TTC549 (cell line): ENCODE data around the gene SNN.

ENCODE experiments used
- FAIRE-seq: peaks from 2 replicates; lab custom pipeline; 2012; peaks lifted over from hg19 to GRCh38; lab: Jason Lieb, UNC

The SNN gene

GRCh38 chr16:11635679-11636171 is 32.5 kb upstream of the SNN start:
- no peak for FAIRE-seq

DNA sequence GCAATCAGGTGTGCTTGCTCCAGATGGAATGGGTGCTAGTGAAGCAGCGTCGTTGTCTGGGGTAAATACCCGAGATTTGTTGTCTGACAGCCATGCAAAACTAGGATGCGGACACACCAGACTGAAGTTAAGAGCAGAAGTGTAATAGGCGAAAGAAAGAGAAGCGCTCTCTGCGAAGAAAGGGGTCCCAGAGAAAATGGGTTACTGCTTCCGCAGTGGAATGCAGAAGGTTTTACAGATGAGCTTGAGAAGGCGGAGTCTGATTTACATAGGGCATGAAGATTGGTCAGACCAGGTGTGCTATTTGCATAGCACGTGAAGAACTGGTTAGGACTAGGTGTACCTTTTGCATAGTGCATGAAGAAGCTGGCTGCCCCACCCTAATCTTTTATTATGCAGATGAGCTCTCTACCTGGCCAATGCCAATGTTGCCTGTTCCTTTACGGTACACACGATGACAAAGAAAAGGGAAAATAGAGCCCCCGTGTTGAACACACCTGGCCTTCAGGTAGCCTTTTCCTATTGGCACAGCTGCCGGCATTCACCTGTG is 32.0 kb upstream of the SNN start:
- FAIRE-seq = no peak

GRCh38 chr16:11637320-11637719 is 30.9 kb upstream of the SNN start:
- FAIRE-seq = no peak

DNA sequence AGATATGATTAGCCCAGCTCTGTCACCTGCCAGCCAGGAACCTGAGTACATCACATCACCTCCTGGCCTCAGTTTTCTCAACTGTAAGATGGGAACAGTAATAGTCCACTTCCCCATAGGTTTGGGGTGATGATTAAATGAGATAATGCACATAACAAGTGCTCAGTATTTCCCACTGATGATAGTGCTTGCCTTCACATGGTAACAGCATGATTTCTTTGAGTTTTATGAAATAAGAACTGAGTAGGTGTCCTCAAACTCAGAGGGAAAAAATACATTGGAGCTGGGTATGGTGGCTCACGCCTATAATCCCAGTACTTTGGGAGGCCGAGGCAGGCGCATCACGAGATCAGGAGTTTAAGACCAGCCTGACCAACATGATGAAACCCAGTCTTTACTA is 30.1 kb upstream of the SNN start:
- FAIRE-seq = no peak

DNA sequence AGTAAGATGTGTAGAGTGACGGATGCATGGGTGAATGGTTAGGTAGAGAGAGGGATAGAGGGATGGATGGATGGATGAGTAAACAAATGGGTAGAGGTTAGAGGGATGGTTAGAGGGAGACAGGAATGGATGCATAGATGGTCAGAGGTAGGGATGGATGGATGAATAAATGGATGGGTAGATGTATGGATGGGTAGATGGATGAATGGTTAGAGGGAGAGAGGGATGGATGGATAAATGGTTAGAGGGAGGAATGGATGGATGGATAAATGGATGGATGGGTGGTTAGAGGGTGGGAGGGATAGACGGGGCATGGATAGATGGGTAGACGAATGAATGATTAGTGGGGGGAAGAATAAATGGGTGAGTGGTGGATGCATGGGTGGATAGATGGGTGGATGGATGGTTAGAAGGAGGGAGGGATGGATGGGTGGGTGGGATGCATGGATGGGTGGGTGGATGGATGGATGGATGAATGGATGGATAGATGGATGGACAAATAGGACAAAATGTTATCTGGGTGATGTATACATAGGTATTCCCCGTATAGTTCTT is 29.2 kb upstream of the SNN start:
- no peak for FAIRE-seq

GRCh38 chr16:11639925-11640899 is 28.0 kb upstream of the SNN start:
- FAIRE-seq = no peak

- FAIRE-seq = no peak
Measured at GRCh38 chr16:11640987-11641817, 27.1 kb upstream of the SNN start.

GRCh38 chr16:11642765-11643116 is 25.5 kb upstream of the SNN start:
- FAIRE-seq = no peak

- FAIRE-seq = no peak
Measured at GRCh38 chr16:11649276-11649675, 19.0 kb upstream of the SNN start.

DNA sequence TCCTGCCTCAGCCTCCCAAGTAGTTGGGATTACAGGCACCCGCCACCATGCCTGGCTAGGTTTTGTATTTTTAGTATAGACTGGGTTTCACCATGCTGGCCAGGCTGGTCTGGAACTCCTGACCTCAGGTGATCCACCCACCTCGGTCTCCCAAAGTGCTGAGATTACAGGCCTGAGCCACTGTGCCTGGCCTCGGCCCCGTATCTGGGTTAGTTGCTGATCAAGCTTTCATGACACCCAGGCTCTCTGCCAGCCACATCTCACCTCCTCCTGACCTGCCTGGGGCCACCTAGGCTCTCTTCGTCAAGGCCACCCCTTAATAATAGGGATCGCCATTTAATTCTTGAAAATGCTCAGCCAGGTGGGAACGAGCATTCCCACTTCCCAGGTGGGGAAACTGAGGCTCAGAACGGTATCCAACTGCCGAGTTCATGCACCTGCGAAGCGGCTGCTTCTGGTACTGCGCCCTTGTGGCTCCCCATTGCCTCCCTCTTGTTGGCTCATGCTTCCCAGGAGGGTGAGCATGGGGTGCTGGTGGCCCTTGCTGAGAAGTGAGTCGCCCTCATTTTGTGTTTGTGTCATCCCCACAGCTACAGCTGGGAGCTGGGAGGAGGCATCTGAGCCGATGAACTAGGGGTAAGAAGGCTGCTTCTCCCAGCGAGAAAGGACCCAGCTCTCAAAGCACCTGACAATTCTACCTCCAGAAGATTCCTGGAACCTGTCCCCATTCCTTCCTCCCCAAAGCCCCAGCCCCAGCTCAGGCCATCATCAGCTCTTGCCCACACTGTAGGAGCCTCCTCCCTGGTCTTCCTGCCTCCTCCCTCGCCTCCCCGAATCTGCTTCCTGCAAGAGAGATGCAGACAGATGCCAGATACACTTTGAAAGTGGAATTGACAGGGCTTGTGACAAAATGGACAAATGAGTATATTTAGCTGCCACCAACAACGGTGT is 17.3 kb upstream of the SNN start:
- no peak for FAIRE-seq

DNA sequence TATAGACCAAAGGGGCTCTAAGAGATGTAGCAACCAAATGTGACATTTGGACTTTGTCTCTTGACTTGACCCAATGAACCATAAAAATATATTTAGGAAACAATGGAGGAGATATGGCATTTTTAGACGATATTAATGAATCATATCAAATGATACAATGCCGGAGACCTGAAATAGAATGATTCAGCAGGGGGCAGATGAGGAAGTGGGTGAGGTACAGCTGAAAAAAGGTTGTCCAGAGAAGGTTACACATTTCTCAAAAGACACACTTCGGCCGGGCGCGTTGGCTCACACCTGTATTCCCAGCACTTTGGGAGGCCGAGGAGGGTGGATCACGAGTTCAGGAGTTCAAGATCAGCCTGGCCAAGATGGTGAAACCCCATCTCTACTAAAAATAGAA is 16.5 kb upstream of the SNN start:
- FAIRE-seq = no peak

DNA sequence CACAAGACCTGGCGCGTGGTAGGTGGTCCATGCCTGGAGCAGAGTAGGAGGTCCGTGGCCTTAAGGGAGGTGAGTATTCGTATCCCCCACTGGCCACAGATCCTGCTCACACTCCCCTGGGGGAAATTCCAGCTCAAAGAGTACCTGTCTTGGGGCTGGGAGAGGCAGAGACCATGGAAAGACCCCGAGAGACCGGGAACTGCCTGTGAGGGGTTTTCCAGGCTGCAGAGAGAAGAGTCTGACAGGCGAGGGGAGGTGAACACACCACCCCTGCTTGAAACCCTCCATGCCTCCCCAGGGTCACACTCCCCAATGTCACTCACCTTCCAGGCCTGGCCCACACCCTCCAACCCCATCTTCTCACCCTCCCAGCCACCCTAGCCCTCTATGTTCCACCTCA is 12.6 kb upstream of the SNN start:
- no peak for FAIRE-seq

GRCh38 chr16:11657556-11657955 is 10.7 kb upstream of the SNN start:
- no peak for FAIRE-seq

DNA sequence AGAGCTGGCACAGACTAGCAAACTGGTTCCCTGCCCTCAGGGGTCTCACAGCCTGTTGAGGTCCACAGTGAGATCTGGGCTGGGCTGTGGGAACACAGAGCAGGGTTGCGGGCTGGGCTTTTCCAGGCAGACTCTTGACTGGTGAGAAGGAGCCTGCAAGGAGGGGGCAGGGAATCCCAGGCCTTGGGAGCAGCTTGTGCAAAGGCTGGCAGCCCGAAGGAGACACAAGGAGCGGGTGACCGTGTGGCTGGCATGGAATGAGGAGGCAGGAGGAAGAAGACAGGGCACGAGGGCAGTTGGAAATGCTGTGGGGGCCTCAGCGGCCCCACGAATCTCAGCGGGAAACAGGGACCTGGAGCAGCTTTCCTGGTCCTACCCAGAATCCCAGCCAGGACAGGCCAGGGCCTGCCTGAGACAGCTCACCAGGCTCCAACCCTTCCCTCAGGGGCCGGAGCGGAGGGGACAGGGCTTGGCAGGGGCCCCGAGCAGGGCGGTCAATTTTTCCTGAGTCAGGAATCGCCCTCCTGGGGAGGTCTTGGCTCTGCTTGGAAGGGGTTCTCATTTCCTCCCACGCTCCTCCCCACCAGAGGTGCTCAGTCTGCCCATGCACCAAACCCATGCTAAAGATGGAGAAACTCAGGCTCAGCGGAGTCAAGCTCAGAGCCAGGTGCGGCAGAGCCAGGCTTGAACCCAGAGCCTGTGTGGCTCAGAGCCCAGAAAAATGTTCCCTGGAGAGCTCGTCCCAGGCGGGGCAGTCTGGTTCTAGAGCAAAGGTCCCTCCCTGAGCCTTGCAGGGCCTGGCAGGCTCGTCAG is 9.2 kb upstream of the SNN start:
- FAIRE-seq = no peak

DNA sequence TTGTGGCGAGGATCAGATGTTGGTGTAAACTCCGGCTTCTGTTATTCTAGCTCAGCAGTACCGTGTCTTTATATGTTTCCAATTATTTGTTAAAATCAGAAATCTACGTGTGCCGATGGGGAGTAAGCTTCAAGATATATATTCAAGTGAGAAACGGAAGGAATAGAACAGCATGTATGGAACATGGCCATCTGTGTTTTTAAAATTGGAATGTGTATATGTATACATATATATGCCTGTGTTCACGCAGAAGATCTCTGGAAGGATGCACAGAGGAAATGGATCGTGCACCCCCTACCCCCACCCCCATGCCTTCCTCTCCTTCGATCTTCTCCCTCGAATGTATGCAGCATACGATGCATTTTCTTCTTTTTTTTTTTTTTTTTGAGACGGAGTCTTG is 7.7 kb upstream of the SNN start:
- no peak for FAIRE-seq

DNA sequence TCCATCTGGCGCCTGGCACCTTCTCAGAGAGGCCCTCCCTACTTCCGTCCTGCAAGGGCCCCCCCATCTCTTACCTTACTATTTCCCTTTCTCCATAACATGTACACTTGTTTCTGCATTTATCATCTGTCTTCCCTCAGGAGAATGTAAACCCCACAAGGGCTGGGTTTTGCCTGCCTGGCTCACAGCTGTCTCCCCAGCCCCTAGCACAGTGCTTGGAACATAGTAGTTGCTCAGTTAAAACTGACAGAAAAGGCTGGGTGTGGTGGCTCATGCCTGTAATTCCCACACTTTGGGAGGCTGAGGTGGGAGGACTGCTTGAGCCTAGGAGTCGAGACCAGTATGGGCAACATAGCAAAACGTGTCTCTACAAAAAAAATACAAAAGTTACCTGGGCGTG is 5.7 kb upstream of the SNN start:
- no peak for FAIRE-seq

DNA sequence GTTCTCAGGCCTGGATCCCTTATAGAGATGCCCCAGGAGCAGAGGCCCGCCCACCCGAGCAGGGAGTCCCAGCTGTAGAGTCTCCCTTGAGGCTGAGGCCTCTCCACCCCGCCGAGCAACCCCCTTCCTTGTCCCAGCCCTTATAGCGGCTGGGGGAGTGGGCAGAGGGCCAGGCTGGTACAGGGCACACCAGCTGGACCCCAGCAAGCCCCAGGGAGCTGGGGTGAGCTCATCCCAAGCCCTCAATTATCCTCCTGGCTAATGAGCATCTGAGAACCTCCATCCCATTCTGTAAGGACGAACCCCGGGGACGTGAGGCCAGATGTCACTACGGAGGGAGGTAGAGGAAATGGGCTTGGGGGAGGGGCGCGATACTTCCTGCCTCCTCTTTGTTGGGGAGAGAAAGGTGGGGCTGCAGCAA is 3.2 kb upstream of the SNN start:
- no peak for FAIRE-seq

GRCh38 chr16:11666103-11667055 is 1.9 kb upstream of the SNN start:
- no peak for FAIRE-seq

DNA sequence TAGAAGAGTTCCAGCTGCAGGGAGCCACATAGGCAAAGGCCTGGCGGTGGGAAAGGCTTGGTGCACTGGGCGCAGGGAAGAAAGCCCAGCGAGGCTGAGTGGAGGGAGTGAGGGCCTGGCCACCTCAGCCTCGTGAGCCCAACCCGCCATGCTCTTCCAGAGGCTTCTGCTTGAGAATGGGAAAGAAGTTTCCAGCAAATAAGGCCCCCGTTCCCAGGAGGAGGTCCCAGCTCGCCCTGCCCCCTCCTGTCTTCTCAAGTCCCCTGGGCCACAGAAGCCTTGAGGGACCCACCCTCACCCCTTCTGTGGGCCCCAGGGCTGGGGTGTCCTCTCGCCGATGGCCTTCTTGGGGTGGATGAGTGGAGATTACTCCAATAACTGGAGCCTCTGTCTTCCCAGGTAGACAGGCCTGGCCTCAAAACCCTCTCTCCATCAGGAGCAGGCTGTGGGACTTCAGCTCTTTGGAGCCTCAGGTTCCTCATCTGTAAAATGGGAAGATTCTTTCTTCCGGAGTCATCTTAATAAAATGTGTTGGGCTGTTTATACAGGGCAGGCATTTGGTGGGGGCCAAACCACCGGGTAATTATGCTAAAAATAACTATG is 933 bp upstream of the SNN start:
- FAIRE-seq = no peak
